OCI-LY3 (cell line): Measurements from ENCODE around the gene KIF1B.

Experiments used
- CTCF ChIP-seq: fragments of 200-600, 300-600 bp; sonication (generic); IDR thresholded peaks from 2 replicates; pipeline ENCODE4 v1.5.1; 2014; ENCODE audit warnings: antibody characterized with exemption, low read length, low read depth
- EZH2phosphoT487 ChIP-seq: fragments of 200-600 bp; shearing (Covaris generic); IDR thresholded peaks from 2 replicates; pipeline ENCODE4 v1.6.1; 2018; ENCODE audit warnings: antibody characterized with exemption, mixed run types, low read depth

DNA sequence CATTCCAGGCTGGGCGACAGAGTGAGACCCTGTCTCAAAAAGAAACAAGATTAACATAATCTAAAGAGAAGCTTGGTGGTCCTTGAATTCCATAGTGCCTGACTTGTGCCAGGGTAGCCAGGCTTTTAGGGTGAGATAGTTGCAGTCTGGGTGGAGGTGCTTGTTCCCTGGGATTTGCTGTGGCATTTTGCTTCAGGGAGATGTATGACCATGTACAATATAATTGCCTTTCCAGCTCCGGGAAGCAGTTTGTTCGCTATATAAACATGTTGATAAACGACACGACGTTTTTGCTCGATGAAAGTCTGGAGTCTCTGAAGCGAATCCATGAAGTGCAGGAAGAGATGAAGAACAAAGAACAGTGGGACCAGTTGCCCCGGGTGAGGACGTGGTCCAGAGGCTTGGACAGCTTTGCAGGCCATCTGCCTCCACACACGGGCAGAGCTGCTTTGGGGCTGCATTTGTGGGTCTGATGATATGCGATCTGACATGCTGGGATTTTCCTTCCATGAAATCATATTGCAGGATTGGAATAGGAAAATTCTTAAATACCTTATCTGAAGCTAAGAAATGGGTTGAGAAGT is 49.4 kb upstream of the KIF1B start:
- TF ChIP-seq EZH2phosphoT487 (no peak), CTCF (no peak)
